Peyer's patch (tissue), 4 donors: ENCODE measurements around the gene ZXDC. TPM values are rescaled to one million over a fixed set of nuclear protein-coding genes. Genes with fewer than 3 reads are reported as not detected.

Experiments used
- DNase-seq, 3 donors: peaks; one replicate each; pipeline ENCODE4 v3.0.0-alpha.2; 2017 to 2019
- H3K27ac ChIP-seq, 4 donors: fragments of 200-600 bp; sonication (generic); one replicate each; pipeline ENCODE4 v1.5.1; 2016 to 2019
- H3K27me3 ChIP-seq, 2 donors: fragments of 200-600 bp; sonication (generic); one replicate each; pipeline ENCODE4 v1.5.1; 2019
- H3K36me3 ChIP-seq, 3 donors: fragments of 200-600 bp; sonication (generic); one replicate each; pipeline ENCODE4 v1.5.1; 2016 to 2019
- H3K4me1 ChIP-seq, 4 donors: fragments of 200-600 bp; sonication (generic); one replicate each; pipeline ENCODE4 v1.5.1; 2016 to 2019
- H3K4me3 ChIP-seq, 4 donors: fragments of 200-600 bp; sonication (generic); 1 replicate in 3 of 4; 2 replicates in 1 of 4; pipeline ENCODE4 v1.5.1; 2016 to 2019; ENCODE audit warnings: mild to moderate bottlenecking in 1 of 4
- H3K9me3 ChIP-seq, 4 donors: fragments of 200-600 bp; sonication (generic); one replicate each; pipeline ENCODE4 v1.5.1; 2016 to 2019; ENCODE audit warnings: mild to moderate bottlenecking in 1 of 4
- CTCF ChIP-seq, 6 experiments: fragments of 450-650 bp in 4 of 6; fragments of 200-600 bp in 2 of 6; sonication (generic) in 1 of 6; IDR thresholded peaks; one replicate each; pipeline ENCODE4 v1.5.1; 2017 to 2019; ENCODE audit warnings: antibody characterized with exemption in 6 of 6, mild to moderate bottlenecking in 3 of 6, moderate library complexity in 1 of 6
- POLR2A ChIP-seq, 2 donors: fragments of 450-650 bp; IDR thresholded peaks; one replicate each; pipeline ENCODE4 v1.5.1; 2017; ENCODE audit warnings: antibody characterized with exemption in 2 of 2, mild to moderate bottlenecking in 2 of 2, moderate library complexity in 2 of 2
- total RNA-seq, 4 donors: library from RNA; depleted of rRNA; stranded (reverse); fragments of >200 nt; gene quantifications; one replicate each; pipeline ENCODE4 v1.1.0, GENCODE V29; 2016

The ZXDC gene
- total RNA-seq, 4 donors from 2014 or later = 44.1 to 99.8 (median 67.5) TPM

GRCh38 chr3:126466886-126467610, 8.6 kb downstream of the ZXDC start:
- Histone ChIP-seq H3K4me3 (no peak overlapping the region), H3K36me3 (peaks cover 3 to 99% (median 10%) of the 10 kb centered on the region in 3 donors), H3K9me3 (no peaks in the 10 kb centered on the region), H3K4me1 (peaks cover 0 to 6% (median 0%) of the 10 kb centered on the region in 4 donors), H3K27ac (no peak overlapping the region), H3K27me3 (no peaks in the 10 kb centered on the region)
- no peak for TF ChIP-seq POLR2A (IDR thresholded peaks at IDR 0.05)
- TF ChIP-seq CTCF (IDR thresholded peaks at IDR 0.05) = no peak
- peak in 1 of 3 donors; percentile 41 for DNase-seq

DNA sequence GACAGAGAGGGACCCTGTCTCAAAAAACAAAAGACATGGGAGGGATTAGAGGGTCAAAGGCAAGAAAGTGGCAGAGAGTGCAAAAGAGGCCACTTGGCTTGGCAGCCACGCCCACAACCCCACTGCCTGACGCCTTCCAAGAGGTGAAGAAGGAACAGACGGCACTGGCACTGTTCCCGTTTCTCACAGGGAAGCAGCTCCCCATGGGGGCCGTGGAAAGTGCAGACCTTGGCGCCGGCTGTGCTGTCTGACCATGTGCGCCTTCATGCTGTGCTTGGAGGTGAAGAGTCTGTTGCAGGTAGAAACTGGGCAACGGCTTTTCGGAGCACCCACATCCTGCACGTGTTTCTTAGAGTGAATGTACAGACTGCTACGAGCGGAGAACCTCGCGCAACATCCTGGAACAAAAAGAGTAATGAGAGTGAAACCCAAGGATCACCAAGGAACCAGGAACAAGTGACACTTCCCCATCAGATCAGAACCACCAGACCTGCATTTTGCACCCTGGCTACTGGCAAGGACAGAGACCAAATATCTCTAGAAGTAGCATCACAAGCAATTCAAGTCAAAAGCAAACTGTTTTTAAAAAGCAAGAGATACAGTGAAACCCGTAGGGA, 9.7 kb downstream of the ZXDC start:
- Histone ChIP-seq H3K4me3 (no peak overlapping the region), H3K27ac (no peak overlapping the region), H3K9me3 (no peaks in the 10 kb centered on the region), H3K27me3 (no peaks in the 10 kb centered on the region), H3K36me3 (peaks cover 3 to 99% (median 10%) of the 10 kb centered on the region in 3 donors), H3K4me1 (no peaks in the 10 kb centered on the region)
- peak in 1 of 3 donors; percentile 53 for DNase-seq
- TF ChIP-seq CTCF (IDR thresholded peaks at IDR 0.05) (no peak), POLR2A (IDR thresholded peaks at IDR 0.05) (no peak)

- TF ChIP-seq POLR2A (IDR thresholded peaks at IDR 0.05) = no peak
- TF ChIP-seq CTCF (IDR thresholded peaks at IDR 0.05) = no peak
- no peaks in the 10 kb centered on the region for H3K9me3 ChIP-seq
- DNase-seq = peak in 1 of 3 donors; percentile 14
- H3K27ac ChIP-seq = no peak overlapping the region
- H3K36me3 ChIP-seq = peaks cover 0 to 100% (median 7%) of the 10 kb centered on the region in 3 donors
- H3K27me3 ChIP-seq = no peaks in the 10 kb centered on the region
- H3K4me1 ChIP-seq = no peaks in the 10 kb centered on the region
- H3K4me3 ChIP-seq = no peak overlapping the region
Measured at GRCh38 chr3:126464997-126465396, 10.7 kb downstream of the ZXDC start.

DNA sequence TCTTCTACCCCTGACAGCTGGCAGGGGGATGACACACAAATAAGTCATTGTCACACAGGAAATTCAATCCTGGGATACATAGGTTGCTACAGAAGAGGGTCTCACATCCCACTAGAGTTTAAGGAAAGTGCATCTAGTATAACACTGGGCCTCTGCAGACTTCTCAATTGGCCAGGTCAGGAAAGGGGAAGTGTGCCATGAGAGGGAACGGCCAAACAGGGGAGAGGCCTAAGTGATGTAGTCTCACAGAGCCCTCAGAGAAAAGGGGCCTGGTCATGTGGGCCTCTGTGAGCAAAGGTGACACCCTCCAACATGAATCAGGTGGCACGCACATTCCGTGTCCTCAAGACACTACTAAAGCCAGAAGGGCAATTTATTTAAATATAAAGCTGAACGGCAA, 11.2 kb downstream of the ZXDC start:
- no peaks in the 10 kb centered on the region for H3K4me1 ChIP-seq
- H3K27ac ChIP-seq = no peak overlapping the region
- no peak for TF ChIP-seq POLR2A (IDR thresholded peaks at IDR 0.05)
- TF ChIP-seq CTCF (IDR thresholded peaks at IDR 0.05) = no peak
- H3K9me3 ChIP-seq = no peaks in the 10 kb centered on the region
- H3K4me3 ChIP-seq = no peak overlapping the region
- H3K36me3 ChIP-seq = peaks cover 0 to 100% (median 3%) of the 10 kb centered on the region in 3 donors
- H3K27me3 ChIP-seq = no peaks in the 10 kb centered on the region
- peak in 1 of 3 donors; percentile 22 for DNase-seq

DNA sequence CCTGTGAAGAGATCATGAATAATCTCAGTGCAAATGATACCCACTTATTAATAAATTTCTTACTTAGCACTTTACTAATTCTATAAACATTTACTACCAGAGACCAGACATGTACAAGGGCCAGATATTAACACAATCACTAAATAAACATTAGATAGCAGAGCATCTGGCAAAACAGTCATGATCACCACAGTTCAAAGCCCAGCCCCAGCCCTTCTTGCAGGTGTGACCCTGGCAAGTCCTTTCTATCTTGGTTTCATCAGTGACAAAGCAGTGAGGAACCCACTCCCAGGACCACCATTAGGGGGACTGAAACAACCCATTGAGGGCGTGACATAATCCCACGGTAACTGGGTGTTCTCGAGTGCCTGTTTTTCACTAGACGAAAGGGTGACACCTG, 11.6 kb downstream of the ZXDC start:
- H3K4me3 ChIP-seq = no peak overlapping the region
- peaks cover 0 to 100% (median 3%) of the 10 kb centered on the region in 3 donors for H3K36me3 ChIP-seq
- H3K9me3 ChIP-seq = no peaks in the 10 kb centered on the region
- H3K4me1 ChIP-seq = no peaks in the 10 kb centered on the region
- H3K27me3 ChIP-seq = no peaks in the 10 kb centered on the region
- TF ChIP-seq POLR2A (IDR thresholded peaks at IDR 0.05) = no peak
- no peak for TF ChIP-seq CTCF (IDR thresholded peaks at IDR 0.05)
- peak in 1 of 3 donors; percentile 18 for DNase-seq
- no peak overlapping the region for H3K27ac ChIP-seq
